ENCODE data around the gene CAMTA1.
A peak's percentile ranks its signal among the peaks of the same experiment; 100 is the strongest.

CAMTA1 gene

GRCh38 chr1:7755448-7755847 is 970.2 kb downstream of the CAMTA1 start:
- Histone ChIP-seq H3K4me2 (ENCODE audit: low read depth, low read length) (no peak overlapping the region), H3K9ac (ENCODE audit: low read length) (no peak overlapping the region), H3K9me3 (replicated peaks; ENCODE audit: insufficient read depth, low read length) (no peaks in the 10 kb centered on the region), H3K27ac (ENCODE audit: low read length) (no peak overlapping the region), H3K9me2 (replicated peaks; ENCODE audit: insufficient read depth, low read length) (no peaks in the 10 kb centered on the region), H4K20me1 (ENCODE audit: insufficient read depth, low read length) (no peaks in the 10 kb centered on the region), H3K36me3 (replicated peaks; ENCODE audit: insufficient read depth, low read length) (no peaks in the 10 kb centered on the region), H3K27me3 (replicated peaks; ENCODE audit: insufficient read depth, low read length) (peaks cover 94% of the 10 kb centered on the region), H3F3A (ENCODE audit: insufficient read depth, low read length) (no peaks in the 10 kb centered on the region), H3K4me1 (ENCODE audit: low read length) (no peaks in the 10 kb centered on the region), H3K4me3 (ENCODE audit: low read length) (no peak overlapping the region), H3K79me2 (ENCODE audit: low read length) (no peaks in the 10 kb centered on the region), H2AFZ (ENCODE audit: low read length) (no peak overlapping the region)
- DNase-seq = no peak
- TF ChIP-seq EZH2 (optimal IDR thresholded peaks at IDR 0.05; ENCODE audit: low read depth, low read length) = no peak
- TF ChIP-seq EZH2phosphoT487 (IDR thresholded peaks at IDR 0.05; ENCODE audit: low read length) = no peak
- TF ChIP-seq, protein P1, sequence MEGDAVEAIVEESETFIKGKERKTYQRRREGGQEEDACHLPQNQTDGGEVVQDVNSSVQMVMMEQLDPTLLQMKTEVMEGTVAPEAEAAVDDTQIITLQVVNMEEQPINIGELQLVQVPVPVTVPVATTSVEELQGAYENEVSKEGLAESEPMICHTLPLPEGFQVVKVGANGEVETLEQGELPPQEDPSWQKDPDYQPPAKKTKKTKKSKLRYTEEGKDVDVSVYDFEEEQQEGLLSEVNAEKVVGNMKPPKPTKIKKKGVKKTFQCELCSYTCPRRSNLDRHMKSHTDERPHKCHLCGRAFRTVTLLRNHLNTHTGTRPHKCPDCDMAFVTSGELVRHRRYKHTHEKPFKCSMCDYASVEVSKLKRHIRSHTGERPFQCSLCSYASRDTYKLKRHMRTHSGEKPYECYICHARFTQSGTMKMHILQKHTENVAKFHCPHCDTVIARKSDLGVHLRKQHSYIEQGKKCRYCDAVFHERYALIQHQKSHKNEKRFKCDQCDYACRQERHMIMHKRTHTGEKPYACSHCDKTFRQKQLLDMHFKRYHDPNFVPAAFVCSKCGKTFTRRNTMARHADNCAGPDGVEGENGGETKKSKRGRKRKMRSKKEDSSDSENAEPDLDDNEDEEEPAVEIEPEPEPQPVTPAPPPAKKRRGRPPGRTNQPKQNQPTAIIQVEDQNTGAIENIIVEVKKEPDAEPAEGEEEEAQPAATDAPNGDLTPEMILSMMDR (IDR thresholded peaks at IDR 0.05; ENCODE audit: low read length) = peak; percentile 28

- Histone ChIP-seq H2AFZ (ENCODE audit: low read length) (no peak overlapping the region), H3K27ac (ENCODE audit: low read length) (no peak overlapping the region), H3K4me2 (ENCODE audit: low read depth, low read length) (no peak overlapping the region), H3K79me2 (ENCODE audit: low read length) (no peaks in the 10 kb centered on the region), H3K9me2 (replicated peaks; ENCODE audit: insufficient read depth, low read length) (no peaks in the 10 kb centered on the region), H3K36me3 (replicated peaks; ENCODE audit: insufficient read depth, low read length) (no peaks in the 10 kb centered on the region), H3K4me1 (ENCODE audit: low read length) (no peaks in the 10 kb centered on the region), H3K27me3 (replicated peaks; ENCODE audit: insufficient read depth, low read length) (peaks cover 96% of the 10 kb centered on the region), H3F3A (ENCODE audit: insufficient read depth, low read length) (no peaks in the 10 kb centered on the region), H4K20me1 (ENCODE audit: insufficient read depth, low read length) (no peaks in the 10 kb centered on the region), H3K9ac (ENCODE audit: low read length) (no peak overlapping the region), H3K4me3 (ENCODE audit: low read length) (no peak overlapping the region), H3K9me3 (replicated peaks; ENCODE audit: insufficient read depth, low read length) (no peaks in the 10 kb centered on the region)
- DNase-seq = no peak
- no peak for TF ChIP-seq EZH2phosphoT487 (IDR thresholded peaks at IDR 0.05; ENCODE audit: low read length)
- no peak for TF ChIP-seq EZH2 (optimal IDR thresholded peaks at IDR 0.05; ENCODE audit: low read depth, low read length)
- TF ChIP-seq, protein P1 (IDR thresholded peaks at IDR 0.05; ENCODE audit: low read length) = no peak
These were observed 975.0 kb downstream of the CAMTA1 start for GRCh38 chr1:7760245-7760644.

DNA sequence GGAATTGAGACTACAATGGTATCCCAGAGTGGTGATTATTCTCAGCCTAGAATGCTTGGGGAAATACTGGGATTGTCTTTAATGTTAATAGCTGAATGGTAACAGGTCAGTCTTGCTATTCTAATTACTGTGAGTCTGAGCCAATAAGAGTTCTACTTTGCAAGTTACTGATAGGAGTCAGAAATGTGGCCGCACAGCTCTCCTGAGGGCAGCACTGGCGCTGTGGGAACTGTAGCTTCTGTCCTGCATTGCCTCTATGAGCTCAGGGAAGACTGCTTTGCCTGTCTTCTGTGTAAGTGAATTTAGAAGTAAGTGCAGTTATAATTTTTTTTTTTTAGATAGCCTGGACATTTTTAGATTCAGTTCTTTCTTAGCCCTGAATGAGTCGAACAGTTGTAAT is 975.8 kb downstream of the CAMTA1 start:
- Histone ChIP-seq H3K79me2 (ENCODE audit: low read length) (no peaks in the 10 kb centered on the region), H4K20me1 (ENCODE audit: insufficient read depth, low read length) (no peaks in the 10 kb centered on the region), H3K4me2 (ENCODE audit: low read depth, low read length) (no peak overlapping the region), H3K27me3 (replicated peaks; ENCODE audit: insufficient read depth, low read length) (peaks cover 95% of the 10 kb centered on the region), H3F3A (ENCODE audit: insufficient read depth, low read length) (no peaks in the 10 kb centered on the region), H3K27ac (ENCODE audit: low read length) (no peak overlapping the region), H3K4me1 (ENCODE audit: low read length) (no peaks in the 10 kb centered on the region), H3K9me3 (replicated peaks; ENCODE audit: insufficient read depth, low read length) (no peaks in the 10 kb centered on the region), H3K36me3 (replicated peaks; ENCODE audit: insufficient read depth, low read length) (no peaks in the 10 kb centered on the region), H3K4me3 (ENCODE audit: low read length) (no peak overlapping the region), H2AFZ (ENCODE audit: low read length) (no peak overlapping the region), H3K9me2 (replicated peaks; ENCODE audit: insufficient read depth, low read length) (no peaks in the 10 kb centered on the region), H3K9ac (ENCODE audit: low read length) (no peak overlapping the region)
- TF ChIP-seq EZH2phosphoT487 (IDR thresholded peaks at IDR 0.05; ENCODE audit: low read length) (no peak), EZH2 (optimal IDR thresholded peaks at IDR 0.05; ENCODE audit: low read depth, low read length) (no peak)
- TF ChIP-seq, protein P1 (IDR thresholded peaks at IDR 0.05; ENCODE audit: low read length) = no peak
- no peak for DNase-seq
